ENCODE data around the gene APBB2.

DNA sequence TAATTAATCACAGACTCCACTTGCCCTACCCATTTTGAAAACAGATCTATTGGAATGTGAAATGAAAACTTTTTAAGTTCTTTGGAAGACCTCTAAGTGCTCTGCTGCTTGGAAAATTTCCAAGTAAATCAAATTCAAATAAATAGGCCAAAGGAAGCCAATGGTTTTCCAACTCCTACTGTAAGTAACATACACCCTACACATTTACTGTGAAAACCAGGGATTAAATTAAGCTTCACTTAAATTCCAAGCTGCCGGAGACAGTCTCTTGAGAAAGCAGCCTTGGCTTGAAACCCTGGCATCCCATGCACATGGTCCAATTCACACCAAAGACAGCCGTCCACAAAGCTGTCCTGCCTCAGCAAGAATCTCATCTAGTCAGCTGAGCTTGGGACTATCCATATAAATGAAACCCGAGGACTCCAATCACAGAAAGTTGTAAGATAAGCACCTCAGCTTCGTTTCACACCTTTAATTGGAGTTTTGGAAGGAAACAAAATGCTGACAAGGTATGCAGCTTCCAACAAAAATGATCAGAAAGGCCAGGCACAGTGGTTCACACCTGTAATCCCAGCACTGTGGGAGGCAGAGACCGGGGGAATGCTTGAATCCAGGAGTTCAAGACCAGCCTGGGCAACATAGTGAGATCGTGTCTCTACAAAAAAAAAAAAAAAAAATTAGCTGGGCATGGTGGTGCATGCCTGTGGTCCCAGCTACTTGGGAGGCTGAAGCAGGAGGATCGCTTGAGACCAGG lies 88.6 kb downstream of the APBB2 start:
- TF ChIP-seq GATA3 (IDR thresholded peaks at IDR 0.05; ENCODE audit: low read depth, low read length) = no peak
- TF ChIP-seq GATA2 (IDR thresholded peaks at IDR 0.05; ENCODE audit: low read depth, low read length) = no peak
